ENCODE results near the gene HCN4. TPM values are rescaled to one million over a fixed set of nuclear protein-coding genes. Genes with fewer than 3 reads are reported as not detected.
A peak's percentile ranks its signal among the peaks of the same experiment; 100 is the strongest.

The HCN4 gene
- total RNA-seq, 1 experiment from 2014 or later = 0.09 TPM

GRCh38 chr15:73328981-73329380 lies 39.8 kb downstream of the HCN4 start:
- TF ChIP-seq CTCF (conservative IDR thresholded peaks at IDR 0.05; ENCODE audit: low read depth, low read length) = no peak
- intact Hi-C loops (cut with micrococcal nuclease; ENCODE audit: unreplicated experiment) = no loop called here
- Histone ChIP-seq H3K4me3 (ENCODE audit: low read depth, low read length, poor library complexity, severe bottlenecking) (no peak overlapping the region), H3K36me3 (ENCODE audit: insufficient read depth, low read length, poor library complexity, severe bottlenecking) (no peaks in the 10 kb centered on the region), H3K4me1 (ENCODE audit: insufficient read depth, low read length, poor library complexity, severe bottlenecking) (peaks cover 9% of the 10 kb centered on the region), H3K9me3 (ENCODE audit: low read depth, low read length, poor library complexity, severe bottlenecking) (no peaks in the 10 kb centered on the region), H3K27ac (ENCODE audit: low read depth, low read length, poor library complexity, severe bottlenecking) (no peak overlapping the region), H3K27me3 (replicated peaks; ENCODE audit: insufficient read depth, low read depth, low read length, poor library complexity) (no peaks in the 10 kb centered on the region)
- DNase-seq (ENCODE audit: low spot score) = no peak
- no TSS peak for BruUV-seq (replicated peaks)
- CTCF ChIA-PET = no interaction called here
- POLR2A ChIA-PET (ENCODE audit: low non-redundant PET) = no interaction called here

GRCh38 chr15:73328149-73328820 lies 40.5 kb downstream of the HCN4 start:
- ChIA-PET CTCF (no interaction called here), POLR2A (ENCODE audit: low non-redundant PET) (no interaction called here)
- Histone ChIP-seq H3K36me3 (ENCODE audit: insufficient read depth, low read length, poor library complexity, severe bottlenecking) (no peaks in the 10 kb centered on the region), H3K27me3 (replicated peaks; ENCODE audit: insufficient read depth, low read depth, low read length, poor library complexity) (no peaks in the 10 kb centered on the region), H3K9me3 (ENCODE audit: low read depth, low read length, poor library complexity, severe bottlenecking) (no peaks in the 10 kb centered on the region), H3K27ac (ENCODE audit: low read depth, low read length, poor library complexity, severe bottlenecking) (no peak overlapping the region), H3K4me1 (ENCODE audit: insufficient read depth, low read length, poor library complexity, severe bottlenecking) (peaks cover 9% of the 10 kb centered on the region), H3K4me3 (ENCODE audit: low read depth, low read length, poor library complexity, severe bottlenecking) (no peak overlapping the region)
- no peak for TF ChIP-seq CTCF (conservative IDR thresholded peaks at IDR 0.05; ENCODE audit: low read depth, low read length)
- no peak for TF ChIP-seq EZH2 (IDR thresholded peaks at IDR 0.05; ENCODE audit: borderline replicate concordance, low read depth, low read length, poor library complexity, severe bottlenecking)
- no peak for DNase-seq (ENCODE audit: low spot score)
- no TSS peak for BruUV-seq (replicated peaks)
- intact Hi-C loops (cut with micrococcal nuclease; ENCODE audit: unreplicated experiment) = no loop called here

- intact Hi-C loops (cut with micrococcal nuclease; ENCODE audit: unreplicated experiment) = no loop called here
- Histone ChIP-seq H3K4me1 (ENCODE audit: insufficient read depth, low read length, poor library complexity, severe bottlenecking) (peaks cover 9% of the 10 kb centered on the region), H3K27me3 (replicated peaks; ENCODE audit: insufficient read depth, low read depth, low read length, poor library complexity) (no peaks in the 10 kb centered on the region), H3K4me3 (ENCODE audit: low read depth, low read length, poor library complexity, severe bottlenecking) (no peak overlapping the region), H3K36me3 (ENCODE audit: insufficient read depth, low read length, poor library complexity, severe bottlenecking) (no peaks in the 10 kb centered on the region), H3K9me3 (ENCODE audit: low read depth, low read length, poor library complexity, severe bottlenecking) (no peaks in the 10 kb centered on the region), H3K27ac (ENCODE audit: low read depth, low read length, poor library complexity, severe bottlenecking) (no peak overlapping the region)
- POLR2A ChIA-PET (ENCODE audit: low non-redundant PET) = no interaction called here
- CTCF ChIA-PET = interaction anchor here (0.6 kb wide), 1 partner anchor 592 kb away, joined by 3 read pairs; no protein-coding TSS in a partner anchor
- BruUV-seq (replicated peaks) = no TSS peak
- peak; percentile 39 for DNase-seq (ENCODE audit: low spot score)
- TF ChIP-seq EZH2 (IDR thresholded peaks at IDR 0.05; ENCODE audit: borderline replicate concordance, low read depth, low read length, poor library complexity, severe bottlenecking) = no peak
- no peak for TF ChIP-seq CTCF (conservative IDR thresholded peaks at IDR 0.05; ENCODE audit: low read depth, low read length)
These were observed 42.6 kb downstream of the HCN4 start for GRCh38 chr15:73326157-73326556.

All from A673 (cell line).